Progenitor cell of endocrine pancreas (in vitro differentiated cells): ENCODE data around the gene DPF3. TPM values are rescaled to one million over a fixed set of nuclear protein-coding genes. Genes with fewer than 3 reads are reported as not detected.

Experiments
- DNase-seq: peaks from one replicate; pipeline ENCODE4 v3.0.0; 2021; ENCODE audit warnings: low spot score; ENCODE audit not compliant: unreplicated experiment
- H3K27ac Mint-ChIP-seq: 2 replicates; pipeline ENCODE4 v1.8.0; 2021; ENCODE audit warnings: mild to moderate bottlenecking, moderate library complexity, mixed read lengths
- H3K27me3 Mint-ChIP-seq: 2 replicates; pipeline ENCODE4 v1.8.0; 2021; ENCODE audit warnings: mixed read lengths
- H3K36me3 Mint-ChIP-seq: 2 replicates; pipeline ENCODE4 v1.8.0; 2022; ENCODE audit warnings: mixed read lengths; ENCODE audit not compliant: insufficient read depth
- H3K4me1 Mint-ChIP-seq: 2 replicates; pipeline ENCODE4 v1.8.0; 2021; ENCODE audit warnings: low read depth, mixed read lengths
- H3K4me3 Mint-ChIP-seq: 2 replicates; pipeline ENCODE4 v1.8.0; 2021; ENCODE audit warnings: low read depth, mild to moderate bottlenecking, moderate library complexity, mixed read lengths
- H3K9me3 Mint-ChIP-seq: 2 replicates; pipeline ENCODE4 v1.8.0; 2021; ENCODE audit warnings: low read depth, mixed read lengths
- CTCF ChIP-seq: fragments of 200-600 bp; sonication (generic); IDR thresholded peaks from one replicate; pipeline ENCODE4 v1.5.0; 2021; ENCODE audit warnings: antibody characterized with exemption, mild to moderate bottlenecking; ENCODE audit not compliant: unreplicated experiment
- total RNA-seq: library from RNA; stranded (reverse); gene quantifications from 2 replicates; pipeline ENCODE4 v1.2.1, GENCODE V29; 2021

Gene DPF3
- total RNA-seq, 1 donor from 2014 or later: 2.2 TPM

GRCh38 chr14:72644758-72645489, 249.0 kb downstream of the DPF3 start:
- Mint-ChIP-seq H3K9me3 (no peaks in the 10 kb centered on the region), H3K27me3 (peaks cover 14% of the 10 kb centered on the region), H3K4me3 (no peak overlapping the region), H3K27ac (no peak overlapping the region), H3K36me3 (no peaks in the 10 kb centered on the region), H3K4me1 (peaks cover 8% of the 10 kb centered on the region)
- no peak for DNase-seq
- no peak for TF ChIP-seq CTCF

DNA sequence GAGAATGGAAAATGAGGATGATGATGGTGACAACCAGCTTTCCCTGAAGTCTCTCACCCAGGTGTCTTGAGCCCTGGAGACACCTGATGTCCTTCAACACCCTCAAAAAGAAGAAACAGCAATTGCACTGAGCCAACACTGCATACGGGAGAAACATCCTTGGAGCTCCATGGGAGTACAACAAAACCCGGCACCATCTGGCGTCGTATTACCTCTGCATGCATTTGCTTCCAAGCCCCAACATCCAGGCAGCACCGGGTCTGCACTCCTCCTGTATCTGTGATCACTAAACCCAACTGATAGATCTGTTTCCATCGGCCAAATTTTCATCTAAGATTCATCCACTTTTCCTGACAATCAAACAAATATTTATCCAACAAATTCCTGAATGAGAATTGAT, 249.9 kb downstream of the DPF3 start:
- H3K4me3 Mint-ChIP-seq: no peak overlapping the region
- peaks cover 8% of the 10 kb centered on the region for H3K4me1 Mint-ChIP-seq
- TF ChIP-seq CTCF: no peak
- peaks cover 14% of the 10 kb centered on the region for H3K27me3 Mint-ChIP-seq
- no peaks in the 10 kb centered on the region for H3K9me3 Mint-ChIP-seq
- H3K36me3 Mint-ChIP-seq: no peaks in the 10 kb centered on the region
- DNase-seq: no peak
- no peak overlapping the region for H3K27ac Mint-ChIP-seq

DNA sequence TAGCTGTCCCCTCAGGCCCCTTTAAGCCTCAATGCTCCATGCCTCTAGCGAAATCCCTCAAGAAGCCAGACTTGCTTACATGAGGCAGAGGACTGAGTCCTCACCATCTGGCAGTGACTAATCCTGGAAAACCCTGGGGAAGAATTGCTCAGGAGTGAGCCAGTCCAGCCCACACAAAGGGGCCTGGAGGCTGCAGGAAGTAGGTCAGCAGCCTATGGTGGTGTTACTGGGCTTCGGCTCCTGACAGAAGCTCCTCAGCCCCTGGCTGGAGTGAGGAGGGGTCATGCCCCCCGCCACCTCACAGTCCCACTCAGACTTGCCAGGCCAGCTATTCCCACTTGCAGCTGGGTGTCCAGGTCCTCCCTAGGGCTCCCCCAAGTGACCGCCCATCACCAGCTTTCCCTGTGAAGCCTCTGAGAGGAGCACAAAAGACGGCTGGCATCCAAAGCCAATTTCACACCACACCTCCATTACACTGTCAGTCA, 250.5 kb downstream of the DPF3 start:
- no peaks in the 10 kb centered on the region for H3K9me3 Mint-ChIP-seq
- H3K27ac Mint-ChIP-seq: no peak overlapping the region
- no peak for DNase-seq
- H3K36me3 Mint-ChIP-seq: no peaks in the 10 kb centered on the region
- H3K27me3 Mint-ChIP-seq: peaks cover 14% of the 10 kb centered on the region
- peaks cover 8% of the 10 kb centered on the region for H3K4me1 Mint-ChIP-seq
- no peak overlapping the region for H3K4me3 Mint-ChIP-seq
- TF ChIP-seq CTCF: no peak

DNA sequence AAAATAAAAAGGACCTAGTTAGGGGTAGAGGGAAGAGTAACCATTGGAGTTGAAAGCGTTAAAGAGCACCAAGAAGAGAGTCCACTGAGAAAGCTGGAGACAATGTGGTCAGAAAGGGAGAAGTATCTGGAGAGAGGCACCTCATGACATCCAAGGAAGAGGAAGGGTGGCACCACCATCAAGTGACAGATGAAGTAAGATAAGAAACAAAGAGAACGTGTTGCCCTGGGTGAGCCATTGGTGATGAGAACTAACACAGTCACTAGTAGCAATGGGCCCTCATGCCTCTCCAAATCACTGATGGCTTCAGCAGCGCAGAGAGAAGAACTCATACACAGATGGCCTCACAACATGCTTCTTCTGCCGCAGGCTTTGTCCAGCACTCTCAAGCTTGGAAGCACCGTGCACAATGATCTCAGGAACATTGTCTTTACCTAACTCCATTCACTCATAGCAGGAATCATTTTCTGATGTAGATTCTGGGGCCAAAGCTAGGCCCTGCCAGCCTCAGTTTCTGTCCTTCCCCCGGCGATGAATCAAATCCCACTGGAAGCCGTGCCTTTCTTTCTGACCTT, 252.9 kb downstream of the DPF3 start:
- H3K27me3 Mint-ChIP-seq: peaks cover 12% of the 10 kb centered on the region
- no peak for DNase-seq
- no peaks in the 10 kb centered on the region for H3K9me3 Mint-ChIP-seq
- no peak for TF ChIP-seq CTCF
- H3K27ac Mint-ChIP-seq: no peak overlapping the region
- peaks cover 5% of the 10 kb centered on the region for H3K4me1 Mint-ChIP-seq
- no peaks in the 10 kb centered on the region for H3K36me3 Mint-ChIP-seq
- H3K4me3 Mint-ChIP-seq: no peak overlapping the region

- H3K36me3 Mint-ChIP-seq: no peaks in the 10 kb centered on the region
- no peak overlapping the region for H3K4me3 Mint-ChIP-seq
- no peaks in the 10 kb centered on the region for H3K9me3 Mint-ChIP-seq
- no peak for TF ChIP-seq CTCF
- peaks cover 24% of the 10 kb centered on the region for H3K27me3 Mint-ChIP-seq
- no peaks in the 10 kb centered on the region for H3K4me1 Mint-ChIP-seq
- DNase-seq: no peak
- H3K27ac Mint-ChIP-seq: no peak overlapping the region
These were observed 255.9 kb downstream of the DPF3 start for GRCh38 chr14:72638021-72638420.
